AG04449 (cell line): ENCODE data around the gene CTSW.

Experiments used
- CTCF ChIA-PET: fragments of 350-600 bp; formaldehyde crosslinking; extraction: SDS; loops from one replicate; lab custom pipeline; 2021; ENCODE audit warnings: antibody characterized with exemption; lab: Yijun Ruan, JAX
- POLR2A ChIA-PET: fragments of 400-600, 350-600 bp; formaldehyde crosslinking; extraction: SDS; loops from one replicate; lab custom pipeline; 2020; ENCODE audit warnings: antibody characterized with exemption, inconsistent platforms; lab: Yijun Ruan, JAX
- DNase-seq: peaks from one replicate; pipeline ENCODE4 v3.0.0-alpha.2; 2010; ENCODE audit warnings: low read depth, low spot score
- H3K4me3 ChIP-seq: 2 replicates; pipeline ENCODE4 v1.5.1; 2011; ENCODE audit warnings: low read depth, mild to moderate bottlenecking, control low read depth, low read length
- TF ChIP-seq, protein P1 (sequence below): IDR thresholded peaks from one replicate; pipeline ENCODE4 v1.5.1; 2011; ENCODE audit warnings: mild to moderate bottlenecking, moderate library complexity, low read length, control low read depth, inconsistent platforms; ENCODE audit not compliant: insufficient read depth; ENCODE audit errors: missing control alignments

Gene CTSW

DNA sequence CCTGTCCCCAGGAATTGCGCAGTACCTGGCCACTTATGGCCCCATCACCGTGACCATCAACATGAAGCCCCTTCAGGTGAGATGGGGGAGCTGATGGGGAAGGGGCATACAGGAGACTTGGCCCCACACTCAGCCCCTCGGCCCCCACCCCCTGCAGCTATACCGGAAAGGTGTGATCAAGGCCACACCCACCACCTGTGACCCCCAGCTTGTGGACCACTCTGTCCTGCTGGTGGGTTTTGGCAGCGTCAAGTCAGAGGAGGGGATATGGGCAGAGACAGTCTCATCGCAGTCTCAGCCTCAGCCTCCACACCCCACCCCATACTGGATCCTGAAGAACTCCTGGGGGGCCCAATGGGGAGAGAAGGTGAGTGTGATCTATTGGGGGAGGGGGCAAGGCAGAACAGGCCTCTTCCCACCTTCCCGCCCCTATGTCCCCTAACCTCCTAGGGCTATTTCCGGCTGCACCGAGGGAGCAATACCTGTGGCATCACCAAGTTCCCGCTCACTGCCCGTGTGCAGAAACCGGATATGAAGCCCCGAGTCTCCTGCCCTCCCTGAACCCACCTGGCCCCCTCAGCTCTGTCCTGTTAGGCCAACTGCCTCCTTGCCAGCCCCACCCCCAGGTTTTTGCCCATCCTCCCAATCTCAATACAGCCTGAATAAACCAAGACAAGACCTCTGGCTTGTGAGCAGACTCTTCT, 3.6 kb downstream of the CTSW start:
- TF ChIP-seq, protein P1, sequence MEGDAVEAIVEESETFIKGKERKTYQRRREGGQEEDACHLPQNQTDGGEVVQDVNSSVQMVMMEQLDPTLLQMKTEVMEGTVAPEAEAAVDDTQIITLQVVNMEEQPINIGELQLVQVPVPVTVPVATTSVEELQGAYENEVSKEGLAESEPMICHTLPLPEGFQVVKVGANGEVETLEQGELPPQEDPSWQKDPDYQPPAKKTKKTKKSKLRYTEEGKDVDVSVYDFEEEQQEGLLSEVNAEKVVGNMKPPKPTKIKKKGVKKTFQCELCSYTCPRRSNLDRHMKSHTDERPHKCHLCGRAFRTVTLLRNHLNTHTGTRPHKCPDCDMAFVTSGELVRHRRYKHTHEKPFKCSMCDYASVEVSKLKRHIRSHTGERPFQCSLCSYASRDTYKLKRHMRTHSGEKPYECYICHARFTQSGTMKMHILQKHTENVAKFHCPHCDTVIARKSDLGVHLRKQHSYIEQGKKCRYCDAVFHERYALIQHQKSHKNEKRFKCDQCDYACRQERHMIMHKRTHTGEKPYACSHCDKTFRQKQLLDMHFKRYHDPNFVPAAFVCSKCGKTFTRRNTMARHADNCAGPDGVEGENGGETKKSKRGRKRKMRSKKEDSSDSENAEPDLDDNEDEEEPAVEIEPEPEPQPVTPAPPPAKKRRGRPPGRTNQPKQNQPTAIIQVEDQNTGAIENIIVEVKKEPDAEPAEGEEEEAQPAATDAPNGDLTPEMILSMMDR, result no peak
- CTCF ChIA-PET, result interaction anchor here (0.9 to 33.3 kb wide), 10 partner anchors 10 to 108 kb away, joined by 3 to 1090 read pairs (median 14); partner anchors contain the start of genes CTSW, EFEMP2, FOSL1 and SART1
- H3K4me3 ChIP-seq, result no peak overlapping the region
- POLR2A ChIA-PET, result interaction anchor here (1.1 kb wide), 1 partner anchor 35 kb away, joined by 3 read pairs; no protein-coding TSS in a partner anchor
- no peak for DNase-seq

DNA sequence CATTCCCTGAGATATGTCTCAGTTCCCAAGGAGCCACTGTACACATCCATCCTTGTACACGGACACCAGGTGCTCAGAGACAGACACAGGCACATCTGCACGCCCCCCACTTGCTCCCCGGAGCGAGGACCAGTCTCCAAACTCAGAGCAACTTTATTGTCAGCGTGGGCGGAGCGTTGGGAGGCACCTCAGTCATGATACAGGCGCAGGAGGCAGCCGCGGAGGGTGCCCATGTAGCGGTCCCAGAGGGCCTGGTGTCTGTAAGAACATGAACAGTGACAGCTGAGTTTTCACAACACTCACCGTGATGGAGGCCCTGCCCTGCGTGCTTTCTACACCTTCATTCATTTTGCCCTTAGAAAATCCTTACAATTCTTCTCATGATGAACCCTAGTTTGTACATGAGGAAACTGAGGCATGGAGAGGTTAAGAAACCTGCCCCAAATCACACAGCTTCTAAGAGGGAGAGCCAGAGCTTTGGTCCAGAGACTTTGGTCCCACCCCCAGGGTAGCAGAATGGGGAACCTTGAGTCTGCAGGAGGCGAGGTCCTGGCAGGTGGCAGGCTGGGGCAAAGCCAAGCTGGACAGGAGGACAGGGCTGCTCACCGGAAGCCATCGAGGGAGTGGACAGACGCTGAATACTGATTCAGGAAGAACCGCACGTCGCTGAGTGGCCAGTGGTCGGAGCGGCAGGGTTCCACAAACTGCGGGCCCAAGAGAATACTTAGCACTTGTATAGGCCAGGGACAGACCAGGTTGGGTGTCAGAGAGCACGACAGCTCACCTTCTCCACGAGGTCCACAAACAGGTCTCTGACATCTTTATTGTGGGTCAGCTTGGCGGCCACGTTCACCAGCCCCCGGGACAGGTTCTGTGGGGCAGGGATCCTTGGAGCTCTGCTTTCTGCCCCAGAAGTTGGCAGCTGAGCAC, 4.4 kb downstream of the CTSW start:
- POLR2A ChIA-PET, result interaction anchor here (1.1 to 1.7 kb wide), 4 partner anchors 10 to 34 kb away, joined by 3 to 5 read pairs (median 4); partner anchors contain the start of gene FOSL1
- CTCF ChIA-PET, result interaction anchor here (0.7 to 33.3 kb wide), 42 partner anchors 9 to 251 kb away, joined by 3 to 1090 read pairs (median 6); partner anchors contain the start of genes BANF1, CATSPER1, CFL1 and CTSW
- DNase-seq, result no peak

DNA sequence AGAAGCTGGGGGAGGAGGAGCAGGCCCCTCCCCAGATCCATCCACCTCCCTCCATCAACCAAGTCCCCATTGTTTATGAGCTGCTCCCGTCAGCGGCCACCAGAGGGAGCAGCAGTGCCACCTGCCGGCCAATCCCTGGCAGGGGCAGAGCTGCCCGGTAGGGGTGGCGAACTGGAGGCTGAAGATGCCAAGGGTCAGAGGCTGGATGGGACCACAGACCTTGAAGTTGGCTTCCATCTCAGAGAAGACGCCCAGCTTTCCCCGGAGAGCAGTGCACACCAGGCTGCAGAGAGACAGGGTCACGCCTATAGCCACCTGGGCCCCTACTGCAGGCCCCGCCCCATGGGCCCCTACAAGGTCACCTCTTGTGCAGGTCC, 5.1 kb downstream of the CTSW start:
- TF ChIP-seq, protein P1, result peak; percentile 100
- ChIA-PET CTCF (interaction anchor here (0.7 to 33.3 kb wide), 43 partner anchors 9 to 268 kb away, joined by 3 to 1090 read pairs (median 6); partner anchors contain the start of genes BANF1, CATSPER1, CFL1 and CTSW), POLR2A (interaction anchor here (0.9 to 1.7 kb wide), 6 partner anchors 11 to 34 kb away, joined by 3 to 5 read pairs (median 4); partner anchors contain the start of gene FOSL1)
- no peak overlapping the region; the same call in 1 of the 2 replicates for H3K4me3 ChIP-seq
- no peak for DNase-seq

More for the DNA sequence above, 4.4 kb downstream of the CTSW start:
- TF ChIP-seq, protein P1, result no peak
- no peak overlapping the region for H3K4me3 ChIP-seq

DNA sequence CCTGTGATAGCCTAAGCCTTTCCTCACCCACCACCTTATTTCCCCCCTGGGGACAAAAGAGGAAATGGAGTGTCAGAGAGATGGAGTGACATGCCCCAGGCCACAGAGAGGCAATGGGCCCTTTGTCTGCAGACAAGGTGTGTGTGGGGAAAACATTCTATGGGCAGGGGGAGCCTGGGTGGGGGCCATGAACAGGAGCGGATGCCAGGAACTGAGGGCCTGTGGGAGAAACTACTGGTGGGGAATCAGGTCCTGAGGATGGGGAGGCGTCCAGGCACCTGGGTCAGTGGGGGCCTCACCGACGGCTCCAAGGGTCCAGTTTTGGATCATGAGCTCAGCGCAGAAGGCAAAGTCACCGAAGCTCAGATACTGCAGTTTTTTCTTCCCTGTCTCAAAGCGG, 5.6 kb downstream of the CTSW start:
- POLR2A ChIA-PET, result interaction anchor here (0.9 to 1.7 kb wide), 5 partner anchors 11 to 30 kb away, joined by 3 to 5 read pairs (median 4); partner anchors contain the start of gene FOSL1
- CTCF ChIA-PET, result interaction anchor here (0.8 to 33.3 kb wide), 40 partner anchors 8 to 269 kb away, joined by 3 to 1090 read pairs (median 6); partner anchors contain the start of genes BANF1, CATSPER1, CFL1 and CTSW
- TF ChIP-seq, protein P1, result no peak
- no peak overlapping the region for H3K4me3 ChIP-seq
- no peak for DNase-seq

DNA sequence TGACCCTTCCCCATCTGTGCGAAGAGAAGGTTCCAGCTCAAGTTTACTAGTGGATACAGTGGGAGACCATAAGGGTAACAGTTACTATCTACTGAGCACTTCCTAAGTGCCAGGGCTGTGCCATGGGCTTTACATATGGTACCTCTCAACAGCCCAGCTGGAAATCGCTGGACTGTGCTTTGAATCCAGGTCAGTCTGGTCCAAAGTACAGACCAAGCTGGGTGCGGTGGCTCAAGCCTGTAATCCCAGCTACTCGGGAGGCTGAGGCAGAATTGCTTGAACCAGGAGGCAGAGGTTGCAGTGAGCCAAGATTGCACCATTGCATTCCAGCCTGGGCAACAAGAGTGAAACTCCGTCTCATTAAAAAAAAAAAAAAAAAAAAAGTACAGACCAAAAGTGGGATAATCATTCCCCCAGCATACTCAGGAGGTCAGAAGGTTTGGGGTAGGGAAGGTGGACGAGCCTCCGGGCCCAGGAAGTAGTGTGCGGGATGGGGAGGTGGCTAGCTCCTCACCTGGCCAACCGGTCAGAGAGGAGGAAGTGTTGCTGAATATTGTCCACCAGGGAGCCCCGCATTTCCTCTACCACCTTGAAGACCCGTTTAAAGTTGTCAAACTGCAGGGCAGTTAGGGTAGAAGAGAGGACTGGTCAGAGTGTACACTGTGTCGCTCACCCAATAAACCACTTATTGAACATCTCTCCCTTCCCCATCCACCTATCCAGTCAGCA, 6.3 kb downstream of the CTSW start:
- no peak overlapping the region for H3K4me3 ChIP-seq
- TF ChIP-seq, protein P1, result no peak
- ChIA-PET CTCF (interaction anchor here (0.8 to 33.3 kb wide), 23 partner anchors 7 to 181 kb away, joined by 3 to 1090 read pairs (median 17); partner anchors contain the start of genes BANF1, CFL1, CTSW and EFEMP2), POLR2A (interaction anchor here (0.9 to 1.7 kb wide), 3 partner anchors 12 to 30 kb away, joined by 4 read pairs; no protein-coding TSS in a partner anchor)
- no peak for DNase-seq
